GM13977 (cell line): Measurements from ENCODE around the gene ZEB2.

ENCODE experiments used
- DNase-seq: peaks from one replicate; pipeline ENCODE4 v3.0.0; 2012; ENCODE audit warnings: low spot score
- in situ Hi-C: fragments of 300-500 bp; cut with MboI; formaldehyde crosslinking; loops from one replicate; pipeline ENCODE4 v1.12.0; 2022; ENCODE audit warnings: low sequenced_read_pairs, low pct_unique_long_range_greater_than_20kb, mixed read lengths, inconsistent platforms; ENCODE audit not compliant: unreplicated experiment
- TF ChIP-seq, protein P1 (sequence below): IDR thresholded peaks from 2 replicates; pipeline ENCODE4 v1.5.1; 2012; ENCODE audit warnings: mild to moderate bottlenecking, control low read depth; ENCODE audit not compliant: insufficient read depth; ENCODE audit errors: extremely low read depth, missing control alignments

The ZEB2 gene

DNA sequence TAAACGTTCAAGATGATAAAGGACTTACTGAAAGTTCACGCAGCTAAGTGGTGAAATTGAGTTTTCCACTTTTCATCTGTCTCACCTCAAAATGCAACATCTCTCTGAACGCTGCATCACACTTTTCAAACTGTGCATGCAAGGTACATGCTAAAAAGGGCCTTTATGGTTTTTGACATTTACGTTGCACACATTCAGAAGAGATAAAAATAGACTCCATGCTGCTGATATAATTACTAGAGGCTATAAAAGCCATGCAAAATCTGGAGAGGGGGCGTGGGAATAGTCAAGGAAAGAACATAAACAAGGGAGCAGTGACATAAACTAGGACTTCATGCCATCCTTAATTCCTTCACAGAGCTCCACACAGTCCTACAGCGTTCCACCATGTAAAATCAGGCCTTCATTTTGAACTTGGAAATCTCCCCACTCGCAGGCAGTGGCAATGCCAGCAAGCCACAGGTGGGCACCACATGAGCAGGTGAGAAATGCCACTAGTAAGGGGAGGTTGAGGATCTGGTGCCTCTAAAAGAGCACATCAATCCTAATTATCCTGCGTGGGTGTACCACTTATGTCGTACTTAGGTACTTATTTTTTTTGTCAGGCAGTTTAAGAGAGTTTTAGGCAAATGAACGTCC lies 71.4 kb downstream of the ZEB2 start:
- in situ Hi-C loops: no loop called here
- no peak for DNase-seq
- TF ChIP-seq, protein P1, sequence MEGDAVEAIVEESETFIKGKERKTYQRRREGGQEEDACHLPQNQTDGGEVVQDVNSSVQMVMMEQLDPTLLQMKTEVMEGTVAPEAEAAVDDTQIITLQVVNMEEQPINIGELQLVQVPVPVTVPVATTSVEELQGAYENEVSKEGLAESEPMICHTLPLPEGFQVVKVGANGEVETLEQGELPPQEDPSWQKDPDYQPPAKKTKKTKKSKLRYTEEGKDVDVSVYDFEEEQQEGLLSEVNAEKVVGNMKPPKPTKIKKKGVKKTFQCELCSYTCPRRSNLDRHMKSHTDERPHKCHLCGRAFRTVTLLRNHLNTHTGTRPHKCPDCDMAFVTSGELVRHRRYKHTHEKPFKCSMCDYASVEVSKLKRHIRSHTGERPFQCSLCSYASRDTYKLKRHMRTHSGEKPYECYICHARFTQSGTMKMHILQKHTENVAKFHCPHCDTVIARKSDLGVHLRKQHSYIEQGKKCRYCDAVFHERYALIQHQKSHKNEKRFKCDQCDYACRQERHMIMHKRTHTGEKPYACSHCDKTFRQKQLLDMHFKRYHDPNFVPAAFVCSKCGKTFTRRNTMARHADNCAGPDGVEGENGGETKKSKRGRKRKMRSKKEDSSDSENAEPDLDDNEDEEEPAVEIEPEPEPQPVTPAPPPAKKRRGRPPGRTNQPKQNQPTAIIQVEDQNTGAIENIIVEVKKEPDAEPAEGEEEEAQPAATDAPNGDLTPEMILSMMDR: no peak

DNA sequence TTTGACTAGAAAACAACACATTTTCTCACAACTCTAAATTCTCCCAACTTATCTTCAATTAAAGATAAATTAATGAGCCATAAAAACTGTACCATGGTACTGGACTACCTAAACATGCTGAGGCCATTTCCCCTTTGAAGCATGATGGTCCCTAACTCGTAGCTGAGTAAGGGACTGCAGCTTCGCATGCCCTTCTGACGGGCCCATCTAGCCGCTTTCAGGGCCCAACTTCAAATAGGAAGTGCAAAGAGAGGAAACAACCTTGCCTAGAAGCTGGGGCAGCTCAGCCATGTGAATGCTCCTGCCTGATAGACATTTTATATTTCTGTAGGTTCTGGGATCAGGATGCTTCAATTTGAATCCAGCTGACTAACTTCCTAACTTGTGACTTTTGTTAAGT lies 72.4 kb downstream of the ZEB2 start:
- TF ChIP-seq, protein P1: no peak
- in situ Hi-C loops: no loop called here
- DNase-seq: no peak

DNA sequence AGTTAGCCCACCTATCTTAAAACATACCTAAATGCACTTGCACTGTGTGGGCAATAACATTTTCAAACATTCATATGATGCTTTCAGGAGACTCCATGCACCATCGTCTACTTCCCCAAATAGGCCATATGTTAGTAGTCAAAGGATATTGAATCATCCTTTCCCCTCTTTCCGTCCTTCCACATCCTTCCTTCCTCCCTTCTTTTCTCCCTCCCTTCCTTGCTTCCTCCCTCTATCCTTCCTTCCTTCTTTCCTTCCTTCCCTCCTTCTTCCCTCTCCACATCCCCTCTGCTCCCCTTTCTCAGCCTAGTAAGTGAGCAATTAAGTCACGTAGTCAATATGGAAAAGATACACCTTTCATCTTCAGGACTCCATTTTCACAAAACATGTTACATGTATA lies 73.8 kb downstream of the ZEB2 start:
- DNase-seq: no peak
- in situ Hi-C loops: no loop called here
- TF ChIP-seq, protein P1: no peak

DNA sequence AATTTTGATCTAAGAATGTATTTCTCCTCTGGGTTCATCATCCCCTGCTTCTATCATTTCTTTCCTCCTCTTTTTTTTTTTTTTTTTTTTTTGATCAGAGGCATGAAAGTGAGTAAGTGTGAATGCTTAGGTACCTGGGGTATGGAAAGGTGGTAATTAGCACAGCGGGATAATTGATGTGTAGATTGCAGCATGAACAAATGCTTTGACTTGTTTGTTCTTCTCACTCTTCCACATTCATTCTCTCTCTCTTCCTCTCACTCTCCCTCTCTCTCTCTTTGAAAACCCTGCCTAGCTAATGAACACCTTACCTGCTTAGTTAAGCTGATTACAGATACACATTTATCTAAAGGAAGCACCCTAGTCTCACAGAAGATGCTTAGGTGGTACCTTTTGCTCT lies 74.7 kb downstream of the ZEB2 start:
- DNase-seq: no peak
- in situ Hi-C loops: no loop called here
- TF ChIP-seq, protein P1: no peak

DNA sequence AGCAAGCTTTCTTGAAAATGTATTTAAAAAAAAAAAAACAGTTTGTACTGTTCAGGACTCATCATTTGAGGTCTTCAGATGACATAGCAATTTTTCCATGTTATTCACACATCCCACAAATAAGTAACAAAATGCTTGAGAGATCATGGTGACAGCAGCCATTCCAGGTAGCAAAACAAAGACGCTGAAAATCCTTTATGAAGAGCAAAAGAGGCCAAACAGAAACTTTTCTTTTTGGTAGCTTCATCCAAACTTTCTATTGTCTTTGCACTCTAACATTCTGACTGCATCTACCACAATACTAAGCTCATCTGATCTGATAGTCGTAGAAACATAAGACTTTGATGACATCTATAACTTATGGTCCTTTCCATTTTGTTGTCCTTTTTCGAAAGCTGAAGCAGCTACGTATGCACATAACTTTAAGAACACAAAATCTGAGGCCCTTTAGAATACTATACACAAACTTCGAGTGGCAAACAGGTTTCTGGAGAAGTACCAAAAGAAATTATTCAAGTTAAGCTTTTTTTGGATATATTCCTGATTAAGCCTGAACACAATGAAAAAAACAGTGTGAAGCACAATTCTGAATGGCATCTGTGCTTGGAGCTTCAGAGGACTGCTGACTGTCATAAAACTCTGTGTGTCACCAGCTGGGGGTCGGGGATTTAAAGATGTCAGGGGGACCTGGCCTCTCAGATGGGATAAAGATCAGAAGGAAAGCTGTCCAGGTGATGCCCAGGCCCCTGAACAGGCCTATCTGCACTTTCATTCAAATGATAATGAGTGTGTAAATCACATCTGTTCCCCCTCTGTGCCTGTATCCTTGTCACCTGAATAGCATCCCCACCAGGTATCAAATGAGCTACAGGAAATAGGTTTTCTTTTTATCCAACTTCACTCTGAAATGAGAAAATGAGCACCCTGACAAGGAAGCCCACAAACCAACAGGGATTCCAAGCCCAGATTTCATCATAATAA lies 75.8 kb downstream of the ZEB2 start:
- DNase-seq: no peak
- TF ChIP-seq, protein P1: no peak
- in situ Hi-C loops: no loop called here

DNA sequence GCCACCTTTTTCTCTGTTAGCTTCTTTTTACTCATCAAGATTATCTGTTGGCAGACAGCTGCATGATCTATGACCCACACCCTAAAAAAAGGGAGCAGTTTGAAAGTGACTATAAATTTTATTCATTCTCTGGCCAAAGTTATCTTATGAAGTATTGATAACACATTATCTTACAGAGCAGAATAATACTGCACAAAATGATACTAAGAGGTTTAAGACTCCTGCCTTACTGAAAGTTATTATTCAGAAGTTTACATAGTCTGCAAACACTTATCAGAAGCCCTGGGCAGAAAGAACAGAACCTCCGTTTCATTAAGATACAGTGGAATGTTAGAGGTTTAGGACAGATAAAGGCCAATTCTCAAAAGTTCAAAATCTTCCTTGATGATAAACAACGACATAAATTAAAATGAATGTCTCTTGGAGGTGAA lies 78.2 kb downstream of the ZEB2 start:
- in situ Hi-C loops: no loop called here
- TF ChIP-seq, protein P1: no peak
- no peak for DNase-seq
